T-helper 2 cell treated with Interferon-gamma antibody and Interleukin-4, amounts not matched to agents 5 μg/mL and 100 μg/mL, for 36 hours (primary cell): ENCODE data around the gene PKP3.

Source experiments
- DNase-seq: peaks from one replicate; pipeline ENCODE4 v3.0.0; 2021; ENCODE audit warnings: low spot score
- H3K27ac Mint-ChIP-seq: one replicate; pipeline ENCODE4 v1.8.0; 2021; ENCODE audit warnings: mild to moderate bottlenecking, mixed read lengths
- H3K27me3 Mint-ChIP-seq: one replicate; pipeline ENCODE4 v1.8.0; 2021; ENCODE audit warnings: low read depth, mixed read lengths
- H3K36me3 Mint-ChIP-seq: one replicate; pipeline ENCODE4 v1.8.0; 2021; ENCODE audit warnings: low read depth, mixed read lengths
- H3K4me1 Mint-ChIP-seq: one replicate; pipeline ENCODE4 v1.8.0; 2021; ENCODE audit warnings: low read depth, mixed read lengths
- H3K4me3 Mint-ChIP-seq: one replicate; pipeline ENCODE4 v1.8.0; 2022; ENCODE audit warnings: mild to moderate bottlenecking, moderate library complexity, mixed read lengths
- H3K9me3 Mint-ChIP-seq: one replicate; pipeline ENCODE4 v1.8.0; 2021; ENCODE audit warnings: mixed read lengths

The PKP3 gene

GRCh38 chr11:437228-437870, 43.3 kb downstream of the PKP3 start:
- H3K36me3 Mint-ChIP-seq: no peaks in the 10 kb centered on the region
- H3K9me3 Mint-ChIP-seq: no peaks in the 10 kb centered on the region
- H3K4me1 Mint-ChIP-seq: peaks cover 10% of the 10 kb centered on the region
- H3K4me3 Mint-ChIP-seq: no peak overlapping the region
- H3K27ac Mint-ChIP-seq: no peak overlapping the region
- DNase-seq: no peak
- H3K27me3 Mint-ChIP-seq: no peaks in the 10 kb centered on the region

- Mint-ChIP-seq H3K27ac (no peak overlapping the region), H3K36me3 (no peaks in the 10 kb centered on the region), H3K9me3 (no peaks in the 10 kb centered on the region), H3K4me3 (no peak overlapping the region), H3K4me1 (peaks cover 10% of the 10 kb centered on the region), H3K27me3 (no peaks in the 10 kb centered on the region)
- no peak for DNase-seq
Measured at GRCh38 chr11:438101-438844, 44.3 kb downstream of the PKP3 start.

GRCh38 chr11:439315-440064, 45.5 kb downstream of the PKP3 start:
- Mint-ChIP-seq H3K9me3 (no peaks in the 10 kb centered on the region), H3K36me3 (no peaks in the 10 kb centered on the region), H3K4me3 (no peak overlapping the region), H3K27me3 (no peaks in the 10 kb centered on the region), H3K4me1 (peaks cover 10% of the 10 kb centered on the region), H3K27ac (no peak overlapping the region)
- no peak for DNase-seq

- Mint-ChIP-seq H3K9me3 (no peaks in the 10 kb centered on the region), H3K4me1 (peaks cover 10% of the 10 kb centered on the region), H3K27ac (peak overlapping the region; percentile 20), H3K27me3 (no peaks in the 10 kb centered on the region), H3K4me3 (peak overlapping the region; percentile 83), H3K36me3 (no peaks in the 10 kb centered on the region)
- DNase-seq: no peak
Measured at GRCh38 chr11:440065-441042, 46.3 kb downstream of the PKP3 start.

- DNase-seq: no peak
- Mint-ChIP-seq H3K4me1 (peaks cover 10% of the 10 kb centered on the region), H3K4me3 (peak overlapping the region; percentile 83), H3K9me3 (no peaks in the 10 kb centered on the region), H3K36me3 (no peaks in the 10 kb centered on the region), H3K27ac (peak overlapping the region; percentile 39), H3K27me3 (no peaks in the 10 kb centered on the region)
Measured at GRCh38 chr11:441043-441417, 47.0 kb downstream of the PKP3 start.

- peak within 1 kb of the TSS; percentile 39 for H3K27ac Mint-ChIP-seq
- H3K4me1 Mint-ChIP-seq: peaks cover 10% of the 10 kb centered on the region
- DNase-seq: peak; percentile 53
- H3K27me3 Mint-ChIP-seq: no peaks in the 10 kb centered on the region
- no peaks in the 10 kb centered on the region for H3K36me3 Mint-ChIP-seq
- H3K4me3 Mint-ChIP-seq: peak within 1 kb of the TSS; percentile 83
- no peaks in the 10 kb centered on the region for H3K9me3 Mint-ChIP-seq
Measured at GRCh38 chr11:441418-442274, 47.6 kb downstream of the PKP3 start, which contains the start of gene ANO9. Gene ANO9 (minus strand): TSS chr11:442011. CDS start chr11:441926, 85 bp downstream.

GRCh38 chr11:442611-443081, 48.6 kb downstream of the PKP3 start:
- Mint-ChIP-seq H3K4me3 (no peak overlapping the region), H3K36me3 (no peaks in the 10 kb centered on the region), H3K9me3 (no peaks in the 10 kb centered on the region), H3K4me1 (peaks cover 10% of the 10 kb centered on the region), H3K27ac (no peak overlapping the region), H3K27me3 (no peaks in the 10 kb centered on the region)
- no peak for DNase-seq

- H3K27ac Mint-ChIP-seq: no peak overlapping the region
- H3K4me1 Mint-ChIP-seq: peaks cover 11% of the 10 kb centered on the region
- no peak for DNase-seq
- H3K27me3 Mint-ChIP-seq: no peaks in the 10 kb centered on the region
- H3K36me3 Mint-ChIP-seq: no peaks in the 10 kb centered on the region
- H3K9me3 Mint-ChIP-seq: no peaks in the 10 kb centered on the region
- no peak overlapping the region for H3K4me3 Mint-ChIP-seq
Measured at GRCh38 chr11:443542-444199, 49.7 kb downstream of the PKP3 start.

- Mint-ChIP-seq H3K4me1 (peaks cover 12% of the 10 kb centered on the region), H3K27ac (no peak overlapping the region), H3K4me3 (no peak overlapping the region), H3K9me3 (no peaks in the 10 kb centered on the region), H3K36me3 (no peaks in the 10 kb centered on the region), H3K27me3 (no peaks in the 10 kb centered on the region)
- DNase-seq: no peak
Measured at GRCh38 chr11:444396-445144, 50.6 kb downstream of the PKP3 start.

- Mint-ChIP-seq H3K27ac (no peak overlapping the region), H3K9me3 (no peaks in the 10 kb centered on the region), H3K4me3 (no peak overlapping the region), H3K36me3 (peaks cover 2% of the 10 kb centered on the region), H3K27me3 (no peaks in the 10 kb centered on the region), H3K4me1 (peaks cover 6% of the 10 kb centered on the region)
- no peak for DNase-seq
Measured at GRCh38 chr11:445765-446588, 52.0 kb downstream of the PKP3 start.

- H3K4me3 Mint-ChIP-seq: no peak overlapping the region
Measured at GRCh38 chr11:446891-447290, 52.9 kb downstream of the PKP3 start.

More at GRCh38 chr11:446891-447290, 52.9 kb downstream of the PKP3 start:
- peaks cover 4% of the 10 kb centered on the region for H3K36me3 Mint-ChIP-seq
- H3K9me3 Mint-ChIP-seq: no peaks in the 10 kb centered on the region
- H3K4me1 Mint-ChIP-seq: peaks cover 11% of the 10 kb centered on the region
- DNase-seq: no peak
- H3K27me3 Mint-ChIP-seq: no peaks in the 10 kb centered on the region
- H3K27ac Mint-ChIP-seq: no peak overlapping the region
